HG03060 (cell line): ENCODE data around the gene ANKRD11.
"Not testable (repeated sequence)": the region's sequence is repeated elsewhere in the genome, so short reads cannot be mapped to it uniquely, and the experiment has no call there.

Source experiments
- ATAC-seq: cut with Tn5 transposase; IDR thresholded peaks from one replicate; pipeline ENCODE4 v1.9.1; 2021; ENCODE audit warnings: low read depth, moderate number of reproducible peaks; ENCODE audit not compliant: unreplicated experiment

Gene ANKRD11

GRCh38 chr16:89371386-89371785, 119.0 kb downstream of the ANKRD11 start:
- ATAC-seq = no peak

- no peak for ATAC-seq
These were observed 119.8 kb downstream of the ANKRD11 start for GRCh38 chr16:89370601-89371000.

GRCh38 chr16:89370081-89370511, 120.3 kb downstream of the ANKRD11 start:
- no peak for ATAC-seq

- no peak for ATAC-seq
These were observed 121.0 kb downstream of the ANKRD11 start for GRCh38 chr16:89369266-89369895.

GRCh38 chr16:89368604-89369249, 121.6 kb downstream of the ANKRD11 start:
- ATAC-seq = no peak

GRCh38 chr16:89367538-89367915, 122.8 kb downstream of the ANKRD11 start:
- ATAC-seq = no peak

- no peak for ATAC-seq
These were observed 123.5 kb downstream of the ANKRD11 start for GRCh38 chr16:89366561-89367537.

GRCh38 chr16:89365996-89366395, 124.4 kb downstream of the ANKRD11 start:
- no peak for ATAC-seq

- ATAC-seq = no peak
These were observed 125.3 kb downstream of the ANKRD11 start for GRCh38 chr16:89365044-89365467.

- ATAC-seq = no peak
These were observed 125.8 kb downstream of the ANKRD11 start for GRCh38 chr16:89364606-89365005.

GRCh38 chr16:89363621-89364393, 126.6 kb downstream of the ANKRD11 start:
- no peak for ATAC-seq

- ATAC-seq = not testable (repeated sequence)
These were observed 127.7 kb downstream of the ANKRD11 start for GRCh38 chr16:89362540-89363223.

- peak; percentile 52 for ATAC-seq
These were observed 128.4 kb downstream of the ANKRD11 start for GRCh38 chr16:89361751-89362539.

GRCh38 chr16:89360760-89361435, 129.5 kb downstream of the ANKRD11 start:
- ATAC-seq = no peak

GRCh38 chr16:89359264-89360147, 130.9 kb downstream of the ANKRD11 start:
- ATAC-seq = no peak

GRCh38 chr16:89358030-89359005, 132.0 kb downstream of the ANKRD11 start:
- no peak for ATAC-seq
